ENCODE results near the gene CHD1L.

DNA sequence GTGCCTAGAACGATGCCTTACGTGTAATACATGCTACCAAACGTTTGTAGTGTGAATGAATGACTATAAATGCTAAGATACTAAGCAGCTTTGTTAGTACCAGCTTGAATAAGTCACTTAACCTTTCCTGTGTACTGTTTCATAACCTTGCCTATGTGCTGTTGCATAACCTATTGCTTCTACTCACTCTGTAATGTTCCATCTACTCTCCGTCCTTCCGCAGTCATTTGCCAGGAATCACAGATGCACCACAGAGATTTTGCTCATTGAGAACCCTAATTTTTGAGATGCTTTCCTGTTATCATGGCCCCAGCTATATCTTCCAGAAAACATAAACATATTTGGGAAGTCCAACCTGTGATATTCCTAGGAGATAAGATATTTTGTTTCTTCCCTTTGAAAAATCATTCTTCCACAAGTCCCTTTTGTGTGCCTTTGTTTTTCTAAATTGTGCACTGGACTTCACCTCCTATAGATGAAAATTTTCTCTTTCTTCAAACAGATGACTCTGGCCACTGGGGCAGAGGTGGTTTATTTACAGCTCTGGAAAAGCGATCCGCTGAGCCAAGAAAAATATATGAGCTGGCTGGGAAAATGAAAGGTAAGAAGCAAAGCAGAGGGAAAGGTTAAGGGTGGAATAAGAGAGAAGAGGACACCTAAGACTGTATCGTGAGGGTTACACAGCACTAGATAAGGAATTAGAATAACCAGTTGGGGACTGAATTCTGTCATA lies 44.8 kb downstream of the CHD1L start:
- TF ChIP-seq, protein P1, sequence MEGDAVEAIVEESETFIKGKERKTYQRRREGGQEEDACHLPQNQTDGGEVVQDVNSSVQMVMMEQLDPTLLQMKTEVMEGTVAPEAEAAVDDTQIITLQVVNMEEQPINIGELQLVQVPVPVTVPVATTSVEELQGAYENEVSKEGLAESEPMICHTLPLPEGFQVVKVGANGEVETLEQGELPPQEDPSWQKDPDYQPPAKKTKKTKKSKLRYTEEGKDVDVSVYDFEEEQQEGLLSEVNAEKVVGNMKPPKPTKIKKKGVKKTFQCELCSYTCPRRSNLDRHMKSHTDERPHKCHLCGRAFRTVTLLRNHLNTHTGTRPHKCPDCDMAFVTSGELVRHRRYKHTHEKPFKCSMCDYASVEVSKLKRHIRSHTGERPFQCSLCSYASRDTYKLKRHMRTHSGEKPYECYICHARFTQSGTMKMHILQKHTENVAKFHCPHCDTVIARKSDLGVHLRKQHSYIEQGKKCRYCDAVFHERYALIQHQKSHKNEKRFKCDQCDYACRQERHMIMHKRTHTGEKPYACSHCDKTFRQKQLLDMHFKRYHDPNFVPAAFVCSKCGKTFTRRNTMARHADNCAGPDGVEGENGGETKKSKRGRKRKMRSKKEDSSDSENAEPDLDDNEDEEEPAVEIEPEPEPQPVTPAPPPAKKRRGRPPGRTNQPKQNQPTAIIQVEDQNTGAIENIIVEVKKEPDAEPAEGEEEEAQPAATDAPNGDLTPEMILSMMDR (IDR thresholded peaks at IDR 0.05) = no peak
- no peak for TF ChIP-seq POLR2A (IDR thresholded peaks at IDR 0.05)
